ENCODE measurements around the gene SMIM45.

Gene SMIM45

DNA sequence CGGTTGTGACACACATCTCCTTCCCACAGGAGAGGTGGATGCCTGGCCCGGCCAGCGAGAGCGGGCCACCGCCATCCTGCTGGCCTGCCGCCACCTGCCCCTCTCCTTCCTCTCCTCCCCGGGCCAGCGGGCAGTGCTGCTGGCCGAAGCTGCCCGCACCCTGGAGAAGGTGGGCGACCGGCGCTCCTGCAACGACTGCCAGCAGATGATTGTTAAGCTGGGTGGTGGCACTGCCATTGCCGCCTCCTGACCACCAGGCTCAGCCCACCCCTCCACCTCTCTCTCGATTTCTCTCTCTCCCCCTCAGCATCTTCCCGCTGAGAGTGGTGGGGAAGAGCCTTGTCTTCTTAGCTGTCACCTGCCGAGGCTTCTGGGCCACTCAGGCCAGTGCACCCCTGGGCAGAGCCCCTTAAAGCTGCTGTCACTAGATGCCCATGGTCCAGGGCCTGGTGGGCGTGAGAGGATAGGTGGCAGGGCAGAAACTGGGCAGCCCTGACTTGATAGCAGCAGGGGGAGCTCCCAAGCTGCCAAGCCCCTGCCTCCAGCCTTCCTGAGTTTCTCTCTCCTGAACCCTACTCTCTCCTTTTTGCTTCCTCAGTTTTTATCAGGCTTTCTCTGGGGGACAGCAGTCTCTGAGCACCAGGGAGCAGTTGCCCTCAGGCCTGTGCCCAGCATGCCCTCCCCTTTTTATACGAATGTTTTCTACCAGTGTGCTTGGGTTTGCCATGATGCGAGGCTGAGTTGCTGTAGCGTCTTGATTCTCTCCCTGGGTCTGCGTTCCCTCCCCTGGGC lies 46.3 kb upstream of the SMIM45 start:
- no peak overlapping the region for H3K9ac ChIP-seq (ENCODE audit: extremely low read depth, insufficient read length, low read length)
- DNase-seq: peak; percentile 26

More for the DNA sequence above, 46.3 kb upstream of the SMIM45 start:
- Histone ChIP-seq H4K5ac (ENCODE audit: insufficient read length, low read depth, low read length) (no peak overlapping the region), H3T11ph (ENCODE audit: low read length) (no peak overlapping the region), H2BK20ac (ENCODE audit: low read depth, low read length, poor library complexity, severe bottlenecking) (no peak overlapping the region), H3K4me1 (ENCODE audit: insufficient read depth, low read length) (no peaks in the 10 kb centered on the region), H2AK5ac (ENCODE audit: insufficient read length, low read length) (no peak overlapping the region), H3K23me2 (ENCODE audit: insufficient read length, low read depth, low read length, poor library complexity, severe bottlenecking) (no peaks in the 10 kb centered on the region), H3K79me2 (ENCODE audit: insufficient read depth, low read length) (no peaks in the 10 kb centered on the region), H2BK12ac (ENCODE audit: insufficient read length, low read depth, low read length) (no peak overlapping the region), H2BK5ac (ENCODE audit: insufficient read length, low read length) (no peak overlapping the region), H3K14ac (ENCODE audit: insufficient read depth, low read length) (no peak overlapping the region), H3K56ac (ENCODE audit: insufficient read length, low read depth, low read length) (no peak overlapping the region), H3K23ac (ENCODE audit: insufficient read length, low read depth, low read length) (no peak overlapping the region), H3K4me2 (ENCODE audit: insufficient read depth, insufficient read length, low read length) (no peak overlapping the region), H2BK15ac (ENCODE audit: low read depth, low read length) (no peak overlapping the region), H3K9me3 (ENCODE audit: control insufficient read depth, low read depth, low read length) (no peaks in the 10 kb centered on the region), H4K20me1 (ENCODE audit: control insufficient read depth, insufficient read depth, insufficient read length) (no peaks in the 10 kb centered on the region), H2BK120ac (ENCODE audit: low read depth, low read length, poor library complexity, severe bottlenecking) (no peak overlapping the region), H3K79me1 (ENCODE audit: insufficient read depth, low read depth, low read length, poor library complexity, severe bottlenecking) (no peaks in the 10 kb centered on the region), H2AFZ (ENCODE audit: low read length) (no peak overlapping the region), H3K18ac (ENCODE audit: insufficient read length, low read depth, low read length) (no peak overlapping the region), H3K27me3 (ENCODE audit: insufficient read depth, low read length) (peaks cover 3% of the 10 kb centered on the region; the same call in 1 of the 2 replicates), H4K91ac (ENCODE audit: insufficient read length, low read depth, low read length) (no peak overlapping the region), H4K8ac (replicated peaks; ENCODE audit: insufficient read length, low read depth, low read length) (no peak overlapping the region), H3K27ac (ENCODE audit: insufficient read length, low read depth, low read length) (no peak overlapping the region), H3K4ac (ENCODE audit: low read depth, low read length) (no peak overlapping the region)
- H3K36me3 Mint-ChIP-seq (ENCODE audit: insufficient read depth in 1 of 3, low read depth in 3 of 3): peaks cover 19 to 55% (median 41%) of the 10 kb centered on the region in 3 experiments; a peak in 6 of 7 replicates
- peaks cover 20% of the 10 kb centered on the region for H3K27me3 Mint-ChIP-seq (ENCODE audit: low read depth)
- H3K4me1 Mint-ChIP-seq: peaks cover 9 to 12% of the 10 kb centered on the region in 2 experiments
- no peak overlapping the region for H3K4me3 Mint-ChIP-seq
- peak overlapping the region in 1 of 3 experiments; percentile 70; a peak in 1 of 7 replicates for H3K27ac Mint-ChIP-seq
- no peaks in the 10 kb centered on the region for H3K9me3 Mint-ChIP-seq
- no CpG with 5 or more reads among the region's 23 CpGs for WGBS (ENCODE audit: extremely low coverage, insufficient read length, low lambda C conversion rate)
- TF ChIP-seq, protein P1, sequence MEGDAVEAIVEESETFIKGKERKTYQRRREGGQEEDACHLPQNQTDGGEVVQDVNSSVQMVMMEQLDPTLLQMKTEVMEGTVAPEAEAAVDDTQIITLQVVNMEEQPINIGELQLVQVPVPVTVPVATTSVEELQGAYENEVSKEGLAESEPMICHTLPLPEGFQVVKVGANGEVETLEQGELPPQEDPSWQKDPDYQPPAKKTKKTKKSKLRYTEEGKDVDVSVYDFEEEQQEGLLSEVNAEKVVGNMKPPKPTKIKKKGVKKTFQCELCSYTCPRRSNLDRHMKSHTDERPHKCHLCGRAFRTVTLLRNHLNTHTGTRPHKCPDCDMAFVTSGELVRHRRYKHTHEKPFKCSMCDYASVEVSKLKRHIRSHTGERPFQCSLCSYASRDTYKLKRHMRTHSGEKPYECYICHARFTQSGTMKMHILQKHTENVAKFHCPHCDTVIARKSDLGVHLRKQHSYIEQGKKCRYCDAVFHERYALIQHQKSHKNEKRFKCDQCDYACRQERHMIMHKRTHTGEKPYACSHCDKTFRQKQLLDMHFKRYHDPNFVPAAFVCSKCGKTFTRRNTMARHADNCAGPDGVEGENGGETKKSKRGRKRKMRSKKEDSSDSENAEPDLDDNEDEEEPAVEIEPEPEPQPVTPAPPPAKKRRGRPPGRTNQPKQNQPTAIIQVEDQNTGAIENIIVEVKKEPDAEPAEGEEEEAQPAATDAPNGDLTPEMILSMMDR (conservative IDR thresholded peaks at IDR 0.05): no peak
